CD14-positive monocyte (primary cell): ENCODE data around the gene C9orf57. TPM values are rescaled to one million over a fixed set of nuclear protein-coding genes. Genes with fewer than 3 reads are reported as not detected.

Source experiments
- DNase-seq, 3 donors: peaks; one replicate each; pipeline ENCODE4 v3.0.0-alpha.2; 2011 to 2022
- H2AFZ ChIP-seq: 2 replicates; pipeline ENCODE4 v1.6.0; 2012; ENCODE audit warnings: mild to moderate bottlenecking, low read depth, low read length, inconsistent platforms; ENCODE audit not compliant: insufficient read depth, poor library complexity, severe bottlenecking
- H3K27ac ChIP-seq, 2 donors: 1 replicate in 1 of 2; 2 replicates in 1 of 2; pipeline ENCODE4 v1.5.1; 2012 to 2013; ENCODE audit warnings: low read length in 2 of 2, control low read depth in 1 of 2, inconsistent platforms in 1 of 2, low read depth in 1 of 2, mild to moderate bottlenecking in 1 of 2
- H3K27me3 ChIP-seq, 2 donors: one replicate each; pipeline versions ENCODE4 v1.6.0 to v1.6.1; 2011 to 2013; ENCODE audit warnings: low read length in 2 of 2; ENCODE audit not compliant: control insufficient read depth in 2 of 2, insufficient read depth in 2 of 2
- H3K36me3 ChIP-seq, 2 donors: replicated peaks in 1 of 2; 1 replicate in 1 of 2; 2 replicates in 1 of 2; pipeline versions ENCODE4 v1.5.1 to v1.6.1; 2012 to 2013; ENCODE audit warnings: low read length in 2 of 2, control low read depth in 1 of 2, inconsistent platforms in 1 of 2, mild to moderate bottlenecking in 1 of 2; ENCODE audit not compliant: insufficient read depth in 2 of 2, control insufficient read depth in 1 of 2
- H3K4me1 ChIP-seq, 2 donors: 1 replicate in 1 of 2; 2 replicates in 1 of 2; pipeline versions ENCODE4 v1.5.1 to v1.6.1; 2012 to 2013; ENCODE audit warnings: low read length in 2 of 2, control low read depth in 1 of 2, inconsistent platforms in 1 of 2, mild to moderate bottlenecking in 1 of 2, moderate library complexity in 1 of 2; ENCODE audit not compliant: insufficient read depth in 2 of 2, control insufficient read depth in 1 of 2
- H3K4me2 ChIP-seq: replicated peaks from 2 replicates; pipeline ENCODE3; 2012; ENCODE audit warnings: low read length, moderate library complexity, mild to moderate bottlenecking; ENCODE audit not compliant: poor library complexity, severe bottlenecking; ENCODE audit errors: extremely low read depth
- H3K4me3 ChIP-seq, 3 experiments: fragments of 200-600 bp in 1 of 3; sonication (generic) in 1 of 3; replicated peaks in 1 of 3; 1 replicate in 2 of 3; 2 replicates in 1 of 3; pipeline ENCODE4 v1.5.1; 2011 to 2013; ENCODE audit warnings: low read length in 3 of 3, mild to moderate bottlenecking in 3 of 3, control low read depth in 2 of 3, low read depth in 2 of 3, inconsistent platforms in 1 of 3, moderate library complexity in 1 of 3
- H3K79me2 ChIP-seq: 2 replicates; pipeline ENCODE4 v1.6.0; 2012; ENCODE audit warnings: mild to moderate bottlenecking, control low read depth, inconsistent platforms, low read length, moderate library complexity; ENCODE audit not compliant: insufficient read depth
- H3K9ac ChIP-seq: 2 replicates; pipeline ENCODE4 v1.6.0; 2017; ENCODE audit warnings: low read length, mild to moderate bottlenecking; ENCODE audit not compliant: insufficient read depth, poor library complexity, severe bottlenecking
- H3K9me3 ChIP-seq, 2 donors: replicated peaks in 1 of 2; 1 replicate in 1 of 2; 2 replicates in 1 of 2; pipeline versions ENCODE4 v1.5.1 to v1.6.1; 2012 to 2013; ENCODE audit warnings: low read length in 2 of 2, control low read depth in 1 of 2; ENCODE audit not compliant: control insufficient read depth in 1 of 2, insufficient read depth in 1 of 2
- H4K20me1 ChIP-seq: 2 replicates; pipeline ENCODE4 v1.6.0; 2012; ENCODE audit warnings: mild to moderate bottlenecking, low read length, control low read depth, moderate library complexity; ENCODE audit not compliant: insufficient read depth
- H3K27ac Mint-ChIP-seq, 7 donors: one replicate each; pipeline ENCODE4 v1.8.0; 2020; ENCODE audit warnings: mild to moderate bottlenecking in 7 of 7, mixed read lengths in 7 of 7, moderate library complexity in 6 of 7, inconsistent platforms in 2 of 7
- H3K27me3 Mint-ChIP-seq, 3 donors: one replicate each; pipeline ENCODE4 v1.8.0; 2021 to 2022; ENCODE audit warnings: low read depth in 3 of 3, mild to moderate bottlenecking in 3 of 3, mixed read lengths in 3 of 3, moderate library complexity in 3 of 3, inconsistent platforms in 1 of 3
- H3K36me3 Mint-ChIP-seq, 2 donors: one replicate each; pipeline ENCODE4 v1.8.0; 2020; ENCODE audit warnings: mixed read lengths in 2 of 2, inconsistent platforms in 1 of 2, mild to moderate bottlenecking in 1 of 2
- H3K4me1 Mint-ChIP-seq: one replicate; pipeline ENCODE4 v1.8.0; 2020; ENCODE audit warnings: mild to moderate bottlenecking, mixed read lengths
- H3K4me3 Mint-ChIP-seq, 2 donors: one replicate each; pipeline ENCODE4 v1.8.0; 2020; ENCODE audit warnings: mild to moderate bottlenecking in 2 of 2, mixed read lengths in 2 of 2, moderate library complexity in 1 of 2
- H3K9me3 Mint-ChIP-seq, 7 donors: one replicate each; pipeline ENCODE4 v1.8.0; 2020 to 2022; ENCODE audit warnings: mixed read lengths in 7 of 7, mild to moderate bottlenecking in 6 of 7, moderate library complexity in 6 of 7, inconsistent platforms in 2 of 7
- WGBS: methylation state at CpG from one replicate; pipeline ENCODE4 v1.1.5; 2013; ENCODE audit warnings: missing lambda C conversion rate; ENCODE audit not compliant: insufficient coverage; 5-methylcytosine and 5-hydroxymethylcytosine counted together
- intact Hi-C, 2 donors: fragments of 100-400 bp; cut with micrococcal nuclease; formaldehyde crosslinking; loops; one replicate each; pipeline versions ENCODE4 v1.15.0 to v1.15.1; 2023
- polyA plus RNA-seq, 3 donors: library from polyadenylated mRNA; depleted of rRNA in 1 of 3; unstranded in 2 of 3; stranded (reverse) in 1 of 3; fragments of 300-500 nt in 2 of 3; fragments of >200 nt in 1 of 3; fragmentation: Illumina TruSeq in 2 of 3; gene quantifications; 1 replicate in 2 of 3; 2 replicates in 1 of 3; pipeline ENCODE4 v1.2.3, GENCODE V29; 2012 to 2021
- TF ChIP-seq, protein P1 (sequence below): fragments of 200-600 bp; IDR thresholded peaks from one replicate; pipeline ENCODE4 v1.8.0; 2022; ENCODE audit warnings: antibody characterized with exemption, mild to moderate bottlenecking

C9orf57 gene
- polyA plus RNA-seq, 3 donors: not detected

DNA sequence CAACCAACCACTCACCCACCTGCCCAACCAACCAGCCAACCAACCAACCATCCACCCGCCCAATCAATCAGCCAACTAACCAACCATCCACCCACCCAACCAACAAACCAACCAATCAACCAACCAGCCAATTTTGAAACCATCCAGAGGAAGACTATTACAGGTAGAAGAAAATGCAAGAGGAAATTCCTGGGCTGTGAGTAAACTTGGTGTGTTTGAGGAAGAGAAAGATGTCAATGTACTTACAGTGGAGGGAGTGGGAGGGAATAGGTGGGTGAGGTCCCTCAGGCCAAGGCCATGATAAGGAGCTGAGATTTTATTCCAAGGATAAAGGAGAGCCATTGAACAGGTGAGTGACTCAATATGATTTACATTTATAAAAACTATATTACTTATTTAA lies 30.4 kb downstream of the C9orf57 start:
- Histone ChIP-seq H3K27ac (no peak overlapping the region), H4K20me1 (no peaks in the 10 kb centered on the region), H3K9ac (no peak overlapping the region), H2AFZ (no peak overlapping the region), H3K79me2 (no peaks in the 10 kb centered on the region), H3K36me3 (no peaks in the 10 kb centered on the region), H3K9me3 (no peaks in the 10 kb centered on the region), H3K4me3 (no peak overlapping the region), H3K4me2 (no peak overlapping the region), H3K4me1 (no peaks in the 10 kb centered on the region), H3K27me3 (no peaks in the 10 kb centered on the region)
- no peak overlapping the region for H3K27ac Mint-ChIP-seq
- H3K36me3 Mint-ChIP-seq: no peaks in the 10 kb centered on the region
- H3K4me3 Mint-ChIP-seq: no peak overlapping the region
- H3K9me3 Mint-ChIP-seq: peaks cover 0 to 10% (median 0%) of the 10 kb centered on the region in 7 donors
- no peak for DNase-seq
- intact Hi-C loops: loop anchor here in 1 of 2 donors (10.0 kb wide), 1 partner anchor 795 kb away; no protein-coding TSS in a partner anchor
- TF ChIP-seq, protein P1, sequence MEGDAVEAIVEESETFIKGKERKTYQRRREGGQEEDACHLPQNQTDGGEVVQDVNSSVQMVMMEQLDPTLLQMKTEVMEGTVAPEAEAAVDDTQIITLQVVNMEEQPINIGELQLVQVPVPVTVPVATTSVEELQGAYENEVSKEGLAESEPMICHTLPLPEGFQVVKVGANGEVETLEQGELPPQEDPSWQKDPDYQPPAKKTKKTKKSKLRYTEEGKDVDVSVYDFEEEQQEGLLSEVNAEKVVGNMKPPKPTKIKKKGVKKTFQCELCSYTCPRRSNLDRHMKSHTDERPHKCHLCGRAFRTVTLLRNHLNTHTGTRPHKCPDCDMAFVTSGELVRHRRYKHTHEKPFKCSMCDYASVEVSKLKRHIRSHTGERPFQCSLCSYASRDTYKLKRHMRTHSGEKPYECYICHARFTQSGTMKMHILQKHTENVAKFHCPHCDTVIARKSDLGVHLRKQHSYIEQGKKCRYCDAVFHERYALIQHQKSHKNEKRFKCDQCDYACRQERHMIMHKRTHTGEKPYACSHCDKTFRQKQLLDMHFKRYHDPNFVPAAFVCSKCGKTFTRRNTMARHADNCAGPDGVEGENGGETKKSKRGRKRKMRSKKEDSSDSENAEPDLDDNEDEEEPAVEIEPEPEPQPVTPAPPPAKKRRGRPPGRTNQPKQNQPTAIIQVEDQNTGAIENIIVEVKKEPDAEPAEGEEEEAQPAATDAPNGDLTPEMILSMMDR: no peak
- peaks cover 0 to 6% (median 1%) of the 10 kb centered on the region in 3 donors for H3K27me3 Mint-ChIP-seq
- 100% methylated on average over 1 of the region's 1 CpG for WGBS
- H3K4me1 Mint-ChIP-seq: no peaks in the 10 kb centered on the region

DNA sequence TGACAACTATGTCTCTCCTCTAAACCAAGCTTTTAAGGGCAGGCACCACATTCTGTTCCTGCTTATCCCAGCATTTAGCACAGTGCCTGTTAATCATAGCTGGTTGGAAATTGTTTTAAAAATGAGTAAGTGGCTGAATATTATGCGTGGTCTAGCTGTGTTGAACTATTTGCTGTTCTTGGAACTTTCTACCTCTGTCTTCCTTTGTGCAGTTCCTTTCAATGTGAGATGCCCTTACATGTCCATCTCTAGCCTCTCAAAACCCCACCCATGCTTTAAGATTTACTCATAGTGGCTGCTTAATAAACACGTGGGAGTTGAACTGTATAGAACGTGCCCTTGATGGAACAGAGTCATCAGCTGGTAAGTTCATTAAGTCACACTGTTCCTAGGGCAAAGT lies 34.5 kb downstream of the C9orf57 start:
- intact Hi-C loops: no loop called here
- no CpG with 5 or more reads among the region's 3 CpGs for WGBS
- Histone ChIP-seq H3K4me1 (peaks cover 0 to 2% of the 10 kb centered on the region in 2 donors), H3K4me2 (no peak overlapping the region), H3K4me3 (no peak overlapping the region), H3K36me3 (no peaks in the 10 kb centered on the region), H3K79me2 (no peaks in the 10 kb centered on the region), H3K9me3 (no peaks in the 10 kb centered on the region), H2AFZ (no peak overlapping the region), H3K27me3 (no peaks in the 10 kb centered on the region), H3K27ac (no peak overlapping the region), H3K9ac (no peak overlapping the region), H4K20me1 (no peaks in the 10 kb centered on the region)
- peaks cover 0 to 3% (median 0%) of the 10 kb centered on the region in 7 donors for H3K9me3 Mint-ChIP-seq
- H3K4me3 Mint-ChIP-seq: no peak overlapping the region
- peaks cover 9% of the 10 kb centered on the region for H3K4me1 Mint-ChIP-seq
- no peak overlapping the region for H3K27ac Mint-ChIP-seq
- TF ChIP-seq, protein P1: no peak
- peaks cover 0 to 5% (median 2%) of the 10 kb centered on the region in 3 donors for H3K27me3 Mint-ChIP-seq
- no peak for DNase-seq
- H3K36me3 Mint-ChIP-seq: no peaks in the 10 kb centered on the region
